B cell (primary cell): ENCODE measurements around the gene CFLAR. TPM values are rescaled to one million over a fixed set of nuclear protein-coding genes. Genes with fewer than 3 reads are reported as not detected.
A peak's percentile ranks its signal among the peaks of the same experiment; 100 is the strongest.
"Not testable (repeated sequence)": the region's sequence is repeated elsewhere in the genome, so short reads cannot be mapped to it uniquely, and the experiment has no call there.

Experiments used
- ATAC-seq: fragments of 200-7000 bp; cut with Tn5 transposase; one replicate; pipeline ENCODE4 v1.10.0; 2021; ENCODE audit warnings: low read depth, mild to moderate bottlenecking, moderate number of reproducible peaks, moderate library complexity
- CTCF ChIA-PET: fragments of 350-600 bp; sonication (Branson Sonifier 250); formaldehyde crosslinking; loops from one replicate; lab custom pipeline; 2021; ENCODE audit warnings: antibody characterized with exemption, inconsistent platforms; lab: Charles Lee
- POLR2A ChIA-PET: fragments of 350-600 bp; sonication (Branson Sonifier 250); formaldehyde crosslinking; loops from one replicate; lab custom pipeline; 2021; ENCODE audit warnings: antibody characterized with exemption; lab: Charles Lee
- DNase-seq: peaks from one replicate; pipeline ENCODE4 v3.0.0; 2013
- H2AFZ ChIP-seq: 2 replicates; pipeline ENCODE4 v1.6.1; 2012; ENCODE audit warnings: mild to moderate bottlenecking, low read depth, low read length; ENCODE audit not compliant: insufficient read depth, poor library complexity, severe bottlenecking
- H3K27ac ChIP-seq, 2 donors: 1 replicate in 1 of 2; 2 replicates in 1 of 2; pipeline ENCODE4 v1.5.1; 2012 to 2013; ENCODE audit warnings: low read length in 2 of 2, mild to moderate bottlenecking in 2 of 2, moderate library complexity in 1 of 2
- H3K27me3 ChIP-seq, 4 experiments: fragments of 200-600 bp in 1 of 4; sonication (generic) in 1 of 4; replicated peaks in 1 of 4; 1 replicate in 2 of 4; 2 replicates in 2 of 4; pipeline versions ENCODE4 v1.6.1 to v1.7.0; 2013 to 2016; ENCODE audit warnings: low read length in 3 of 4, mild to moderate bottlenecking in 2 of 4, mixed read lengths in 1 of 4, moderate library complexity in 1 of 4; ENCODE audit not compliant: insufficient read depth in 4 of 4, control insufficient read depth in 3 of 4; ENCODE audit errors: control extremely low read depth in 1 of 4
- H3K36me3 ChIP-seq, 2 experiments: replicated peaks in 1 of 2; 1 replicate in 1 of 2; 2 replicates in 1 of 2; pipeline versions ENCODE4 v1.6.1 to v1.7.1; 2013; ENCODE audit warnings: low read length in 1 of 2; ENCODE audit not compliant: insufficient read depth in 2 of 2, control insufficient read depth in 1 of 2; ENCODE audit errors: control extremely low read depth in 1 of 2, extremely low read depth in 1 of 2
- H3K4me1 ChIP-seq, 2 donors: fragments of 200-600 bp in 1 of 2; sonication (generic) in 1 of 2; 1 replicate in 1 of 2; 2 replicates in 1 of 2; pipeline versions ENCODE4 v1.5.1 to v1.6.1; 2013 to 2017; ENCODE audit warnings: low read length in 2 of 2; ENCODE audit not compliant: control insufficient read depth in 2 of 2, insufficient read depth in 2 of 2
- H3K4me2 ChIP-seq: replicated peaks from 2 replicates; pipeline ENCODE3; 2012; ENCODE audit warnings: mild to moderate bottlenecking, low read depth, low read length; ENCODE audit not compliant: poor library complexity, severe bottlenecking
- H3K4me3 ChIP-seq, 5 experiments: fragments of 200-600 bp in 1 of 5; sonication (generic) in 1 of 5; 1 replicate in 3 of 5; 2 replicates in 2 of 5; pipeline versions ENCODE4 v1.5.1 to v1.7.0; 2011 to 2016; ENCODE audit warnings: low read length in 4 of 5, mild to moderate bottlenecking in 4 of 5, low read depth in 2 of 5, control low read depth in 1 of 5, moderate library complexity in 1 of 5; ENCODE audit not compliant: insufficient read depth in 1 of 5; ENCODE audit errors: control extremely low read depth in 1 of 5, extremely low read depth in 1 of 5
- H3K79me2 ChIP-seq: fragments of 200-600 bp; sonication (generic); one replicate; pipeline ENCODE4 v1.6.0; 2016; ENCODE audit warnings: low read length; ENCODE audit not compliant: control insufficient read depth, insufficient read depth
- H3K9ac ChIP-seq: fragments of 200-600 bp; sonication (generic); 2 replicates; pipeline ENCODE4 v1.6.1; 2017; ENCODE audit warnings: mild to moderate bottlenecking, low read length, moderate library complexity
- H3K9me3 ChIP-seq, 3 donors: one replicate each; pipeline versions ENCODE4 v1.6.1 to v1.7.1; 2013; ENCODE audit warnings: low read length in 2 of 3; ENCODE audit not compliant: control insufficient read depth in 2 of 3, insufficient read depth in 1 of 3; ENCODE audit errors: control extremely low read depth in 1 of 3
- H4K20me1 ChIP-seq: 2 replicates; pipeline ENCODE4 v1.6.0; 2012; ENCODE audit warnings: mild to moderate bottlenecking, low read length; ENCODE audit not compliant: insufficient read depth, control insufficient read depth, poor library complexity, severe bottlenecking
- H3K27ac Mint-ChIP-seq: one replicate; pipeline ENCODE4 v1.8.0; 2021; ENCODE audit warnings: mixed read lengths
- H3K27me3 Mint-ChIP-seq: one replicate; pipeline ENCODE4 v1.8.0; 2021; ENCODE audit warnings: mixed read lengths
- H3K4me1 Mint-ChIP-seq: one replicate; pipeline ENCODE4 v1.8.0; 2021; ENCODE audit warnings: mixed read lengths
- H3K4me3 Mint-ChIP-seq: one replicate; pipeline ENCODE4 v1.8.0; 2021; ENCODE audit warnings: mixed read lengths
- H3K9me3 Mint-ChIP-seq: one replicate; pipeline ENCODE4 v1.8.0; 2022; ENCODE audit warnings: mixed read lengths; ENCODE audit not compliant: insufficient read depth
- EZH2 ChIP-seq: IDR thresholded peaks from 2 replicates; pipeline ENCODE4 v1.6.1; 2012; ENCODE audit warnings: borderline replicate concordance, low read depth, mild to moderate bottlenecking, moderate library complexity, low read length; ENCODE audit not compliant: insufficient read depth, poor library complexity, severe bottlenecking
- WGBS: methylation state at CpG from one replicate; pipeline ENCODE4 v1.1.5; 2013; ENCODE audit warnings: missing lambda C conversion rate; ENCODE audit not compliant: insufficient coverage; 5-methylcytosine and 5-hydroxymethylcytosine counted together
- intact Hi-C: fragments of 100-400 bp; cut with micrococcal nuclease; formaldehyde crosslinking; loops from one replicate; pipeline ENCODE4 v1.10.0; 2022
- polyA plus RNA-seq: library from polyadenylated mRNA; depleted of rRNA; stranded (reverse); fragments of >200 nt; gene quantifications from 2 replicates; pipeline ENCODE4 v1.2.3, GENCODE V29; 2012
- total RNA-seq, 2 donors: library from RNA; stranded (reverse); fragments of 120-200 nt in 1 of 2; gene quantifications; 1 replicate in 1 of 2; 2 replicates in 1 of 2; pipeline versions ENCODE4 v1.2.3 to v1.2.4, GENCODE V29; 2013 to 2022
- TF ChIP-seq, protein P1 (sequence below): fragments of 200-600 bp; IDR thresholded peaks from one replicate; pipeline ENCODE4 v1.8.0; 2022; ENCODE audit warnings: antibody characterized with exemption, mild to moderate bottlenecking

Gene CFLAR
- total and polyA plus RNA-seq, 2 donors (not counting 1 experiment from before 2014, with no cell fraction given), result 58.4 to 216 TPM

GRCh38 chr2:201164166-201164565 is 48.2 kb downstream of the CFLAR start:
- H3K4me3 ChIP-seq, result no peak overlapping the region
- peaks cover 36% of the 10 kb centered on the region for H3K79me2 ChIP-seq
- no peak overlapping the region for H3K4me2 ChIP-seq
- Mint-ChIP-seq H3K4me3 (no peak overlapping the region), H3K9me3 (no peaks in the 10 kb centered on the region), H3K4me1 (peaks cover 23% of the 10 kb centered on the region), H3K27me3 (no peaks in the 10 kb centered on the region), H3K27ac (no peak overlapping the region)
- DNase-seq, result no peak
- CTCF ChIA-PET, result interaction anchor here (1.0 to 1.8 kb wide), 4 partner anchors 9 to 46 kb away, joined by 3 to 5 read pairs (median 4); no protein-coding TSS in a partner anchor
- POLR2A ChIA-PET, result no interaction called here
- H3K4me1 ChIP-seq, result peaks cover 11 to 20% of the 10 kb centered on the region in 2 donors
- peaks cover 0 to 4% (median 0%) of the 10 kb centered on the region in 3 donors for H3K9me3 ChIP-seq
- no peak overlapping the region for H3K27ac ChIP-seq
- no peaks in the 10 kb centered on the region for H3K27me3 ChIP-seq
- TF ChIP-seq, protein P1, sequence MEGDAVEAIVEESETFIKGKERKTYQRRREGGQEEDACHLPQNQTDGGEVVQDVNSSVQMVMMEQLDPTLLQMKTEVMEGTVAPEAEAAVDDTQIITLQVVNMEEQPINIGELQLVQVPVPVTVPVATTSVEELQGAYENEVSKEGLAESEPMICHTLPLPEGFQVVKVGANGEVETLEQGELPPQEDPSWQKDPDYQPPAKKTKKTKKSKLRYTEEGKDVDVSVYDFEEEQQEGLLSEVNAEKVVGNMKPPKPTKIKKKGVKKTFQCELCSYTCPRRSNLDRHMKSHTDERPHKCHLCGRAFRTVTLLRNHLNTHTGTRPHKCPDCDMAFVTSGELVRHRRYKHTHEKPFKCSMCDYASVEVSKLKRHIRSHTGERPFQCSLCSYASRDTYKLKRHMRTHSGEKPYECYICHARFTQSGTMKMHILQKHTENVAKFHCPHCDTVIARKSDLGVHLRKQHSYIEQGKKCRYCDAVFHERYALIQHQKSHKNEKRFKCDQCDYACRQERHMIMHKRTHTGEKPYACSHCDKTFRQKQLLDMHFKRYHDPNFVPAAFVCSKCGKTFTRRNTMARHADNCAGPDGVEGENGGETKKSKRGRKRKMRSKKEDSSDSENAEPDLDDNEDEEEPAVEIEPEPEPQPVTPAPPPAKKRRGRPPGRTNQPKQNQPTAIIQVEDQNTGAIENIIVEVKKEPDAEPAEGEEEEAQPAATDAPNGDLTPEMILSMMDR, result no peak
- TF ChIP-seq EZH2, result no peak
- H3K9ac ChIP-seq, result no peak overlapping the region
- WGBS, result no CpG with 5 or more reads among the region's 1 CpG
- intact Hi-C loops, result no loop called here
- peaks cover 17 to 54% of the 10 kb centered on the region in 2 experiments for H3K36me3 ChIP-seq
- no peak for ATAC-seq
- no peak overlapping the region for H2AFZ ChIP-seq
- no peaks in the 10 kb centered on the region for H4K20me1 ChIP-seq

DNA sequence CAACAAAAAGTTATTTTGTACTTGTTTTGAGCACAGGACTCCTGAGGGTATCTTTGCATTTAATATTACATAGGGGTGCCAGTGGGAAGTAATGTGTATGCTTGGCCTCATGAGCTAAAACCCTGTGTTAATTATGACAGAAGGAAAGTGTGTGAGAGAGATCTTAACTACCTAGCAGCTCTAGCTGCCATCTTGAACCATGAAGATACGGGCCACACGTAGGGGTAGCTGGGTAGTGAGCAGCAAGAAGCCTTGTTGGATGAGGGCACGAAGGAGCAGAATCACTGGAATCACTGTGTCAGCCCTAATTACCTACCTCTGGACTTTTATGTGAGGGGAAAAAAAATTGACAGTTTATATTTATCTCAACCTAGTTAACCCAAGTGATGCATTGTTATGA is 51.6 kb downstream of the CFLAR start:
- Histone ChIP-seq H3K27ac (no peak overlapping the region), H3K27me3 (no peaks in the 10 kb centered on the region), H3K4me3 (no peak overlapping the region), H3K9ac (no peak overlapping the region), H3K79me2 (peaks cover 25% of the 10 kb centered on the region), H3K4me2 (no peak overlapping the region), H2AFZ (no peak overlapping the region), H3K9me3 (peaks cover 0 to 4% (median 0%) of the 10 kb centered on the region in 3 donors), H3K36me3 (peaks cover 7 to 29% of the 10 kb centered on the region in 2 experiments), H4K20me1 (no peaks in the 10 kb centered on the region), H3K4me1 (peaks cover 12 to 20% of the 10 kb centered on the region in 2 donors)
- H3K27ac Mint-ChIP-seq, result peak overlapping the region; percentile 66
- DNase-seq (no peak), ATAC-seq (no peak)
- intact Hi-C loops, result no loop called here
- H3K9me3 Mint-ChIP-seq, result no peaks in the 10 kb centered on the region
- no peaks in the 10 kb centered on the region for H3K27me3 Mint-ChIP-seq
- TF ChIP-seq, protein P1, result no peak
- no peak for TF ChIP-seq EZH2
- H3K4me3 Mint-ChIP-seq, result no peak overlapping the region
- WGBS, result no CpG with 5 or more reads among the region's 3 CpGs
- peaks cover 27% of the 10 kb centered on the region for H3K4me1 Mint-ChIP-seq
- POLR2A ChIA-PET, result interaction anchor here (0.9 kb wide), 1 partner anchor 10 kb away, joined by 3 read pairs; no protein-coding TSS in a partner anchor
- CTCF ChIA-PET, result interaction anchor here (1.0 to 2.2 kb wide), 4 partner anchors 9 to 50 kb away, joined by 3 to 16 read pairs (median 5); partner anchors contain the start of gene CASP10

DNA sequence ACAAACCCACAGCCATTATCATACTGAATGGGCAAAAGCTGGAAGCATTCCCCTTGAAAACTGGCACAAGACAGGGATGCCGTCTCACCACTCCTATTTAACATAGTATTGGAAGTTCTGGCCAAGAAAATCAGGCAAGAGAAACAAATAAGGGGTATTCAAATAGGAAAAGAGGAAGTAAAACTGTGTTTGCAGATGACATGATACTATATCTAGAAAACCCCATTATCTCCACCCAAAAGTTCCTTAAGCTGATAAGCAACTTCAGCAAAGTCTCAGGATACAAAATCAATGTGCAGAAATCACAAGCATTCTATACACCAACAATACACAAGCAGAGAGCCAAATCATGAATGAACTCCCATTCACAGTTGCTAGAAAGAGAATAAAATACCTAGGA is 52.5 kb downstream of the CFLAR start:
- peak overlapping the region; percentile 42 for H3K4me2 ChIP-seq
- CTCF ChIA-PET, result interaction anchor here (0.8 to 2.2 kb wide), 8 partner anchors 9 to 267 kb away, joined by 3 to 16 read pairs (median 4); partner anchors contain the start of gene CASP10
- DNase-seq, result peak; percentile 60

More for the DNA sequence above, 52.5 kb downstream of the CFLAR start:
- POLR2A ChIA-PET, result interaction anchor here (1.3 kb wide), 1 partner anchor 64 kb away, joined by 4 read pairs; no protein-coding TSS in a partner anchor
- H3K9me3 ChIP-seq, H3K27me3 Mint-ChIP-seq, H2AFZ ChIP-seq, H3K4me3 ChIP-seq, H3K27me3 ChIP-seq, H4K20me1 ChIP-seq, H3K9me3 Mint-ChIP-seq, H3K9ac ChIP-seq: not testable (repeated sequence)
- Mint-ChIP-seq H3K4me3 (peak overlapping the region; percentile 79), H3K27ac (peak overlapping the region; percentile 91), H3K4me1 (peaks cover 27% of the 10 kb centered on the region)
- WGBS, result no CpG with 5 or more reads among the region's 1 CpG
- Histone ChIP-seq H3K27ac (peak overlapping the region; percentile 32 to 48), H3K4me1 (peaks cover 12 to 20% of the 10 kb centered on the region in 2 donors), H3K36me3 (peaks cover 6 to 19% of the 10 kb centered on the region in 2 experiments), H3K79me2 (peaks cover 19% of the 10 kb centered on the region)
- ATAC-seq, result peak; percentile 36
- intact Hi-C loops, result loop anchor here (1.0 to 2.0 kb wide), 2 partner anchors 10 to 18 kb away; no protein-coding TSS in a partner anchor
